RWPE1 (cell line): ENCODE results near the gene HS6ST1.

Experiments
- CTCF ChIA-PET: fragments of 350-600 bp; sonication (Branson Sonifier 250); formaldehyde crosslinking; extraction: SDS; loops from one replicate; lab custom pipeline; 2021; lab: Yijun Ruan, JAX
- POLR2A ChIA-PET: fragments of 400-600 bp; formaldehyde crosslinking; extraction: SDS; loops from one replicate; lab custom pipeline; 2020; ENCODE audit warnings: antibody characterized with exemption; ENCODE audit not compliant: low non-redundant PET; lab: Yijun Ruan, JAX
- DNase-seq: peaks from one replicate; pipeline ENCODE4 v3.0.0; 2012; ENCODE audit warnings: low spot score
- H3K27ac ChIP-seq: fragments of 450-650 bp; 2 replicates; pipeline ENCODE4 v1.5.1; 2017
- CTCF ChIP-seq: fragments of 450-650 bp; conservative IDR thresholded peaks from 2 replicates; pipeline ENCODE4 v1.5.1; 2017; ENCODE audit warnings: low read depth, mild to moderate bottlenecking

HS6ST1 gene

GRCh38 chr2:128350736-128351135 is 32.1 kb upstream of the HS6ST1 start:
- ChIA-PET POLR2A (no interaction called here), CTCF (no interaction called here)
- no peak for DNase-seq
- no peak overlapping the region for H3K27ac ChIP-seq
- no peak for TF ChIP-seq CTCF

- no peak for TF ChIP-seq CTCF
- H3K27ac ChIP-seq: peak overlapping the region; percentile 93
Measured at GRCh38 chr2:128348701-128349100, 30.0 kb upstream of the HS6ST1 start.

GRCh38 chr2:128347701-128348539 is 29.3 kb upstream of the HS6ST1 start:
- H3K27ac ChIP-seq: peak overlapping the region; percentile 93
- DNase-seq: no peak
- no peak for TF ChIP-seq CTCF
- POLR2A ChIA-PET: no interaction called here
- CTCF ChIA-PET: interaction anchor here (0.6 kb wide), 1 partner anchor 46 kb away, joined by 3 read pairs; no protein-coding TSS in a partner anchor

More at GRCh38 chr2:128348701-128349100, 30.0 kb upstream of the HS6ST1 start:
- DNase-seq: no peak
- CTCF ChIA-PET: no interaction called here
- POLR2A ChIA-PET: no interaction called here

GRCh38 chr2:128347171-128347558 is 28.5 kb upstream of the HS6ST1 start:
- ChIA-PET CTCF (interaction anchor here (0.6 kb wide), 1 partner anchor 45 kb away, joined by 3 read pairs; no protein-coding TSS in a partner anchor), POLR2A (no interaction called here)
- no peak for DNase-seq
- no peak for TF ChIP-seq CTCF
- peak overlapping the region; percentile 93 for H3K27ac ChIP-seq

GRCh38 chr2:128346291-128347170 is 27.9 kb upstream of the HS6ST1 start:
- POLR2A ChIA-PET: no interaction called here
- H3K27ac ChIP-seq: peak overlapping the region; percentile 93
- TF ChIP-seq CTCF: no peak
- CTCF ChIA-PET: no interaction called here
- no peak for DNase-seq

- POLR2A ChIA-PET: no interaction called here
- H3K27ac ChIP-seq: no peak overlapping the region
- DNase-seq: no peak
- TF ChIP-seq CTCF: no peak
- CTCF ChIA-PET: no interaction called here
Measured at GRCh38 chr2:128345436-128346165, 26.9 kb upstream of the HS6ST1 start.
